Measurements from ENCODE around the gene NPHS2. TPM values are rescaled to one million over a fixed set of nuclear protein-coding genes. Genes with fewer than 3 reads are reported as not detected.

NPHS2 gene
- total RNA-seq, 1 experiment from 2014 or later, result not detected

DNA sequence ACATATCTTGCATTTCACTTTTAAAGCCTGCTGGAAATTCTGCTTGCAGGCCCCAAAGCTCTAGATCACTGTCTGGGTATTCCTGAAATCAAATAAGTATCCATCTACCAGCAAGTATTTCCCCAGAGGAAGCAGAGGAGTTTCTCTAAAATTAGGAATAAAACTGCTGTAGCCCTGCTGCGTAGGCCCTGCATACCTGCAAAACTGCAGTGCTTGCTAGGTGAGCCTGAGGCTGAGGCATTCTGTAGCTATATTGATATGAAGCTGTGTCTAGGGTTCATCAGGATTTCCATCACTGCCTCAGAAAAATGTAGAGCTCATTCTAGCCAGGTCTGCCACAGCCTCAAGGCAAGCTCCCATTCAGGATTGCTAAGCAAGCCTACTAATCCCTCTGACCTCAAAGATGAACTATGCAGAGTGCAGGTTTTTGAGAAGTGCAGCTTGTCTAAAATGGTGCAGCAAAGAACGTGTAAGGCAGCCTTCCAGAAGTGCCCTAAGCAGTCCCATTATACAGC lies 28.7 kb downstream of the NPHS2 start:
- no peak overlapping the region for H3K27ac ChIP-seq
- no peaks in the 10 kb centered on the region for H3K79me2 ChIP-seq (ENCODE audit: low read depth)
- H4K20me1 ChIP-seq (ENCODE audit: insufficient read depth), result no peaks in the 10 kb centered on the region
- H3K27me3 ChIP-seq (ENCODE audit: insufficient read depth, low read depth), result no peaks in the 10 kb centered on the region
- H3K36me3 ChIP-seq (ENCODE audit: low read depth), result no peaks in the 10 kb centered on the region
- no peak overlapping the region; the same call in 1 of the 2 replicates for H2AFZ ChIP-seq
- H3K9me2 ChIP-seq (ENCODE audit: insufficient read depth), result no peaks in the 10 kb centered on the region
- ChIA-PET CTCF (interaction anchor here (0.6 kb wide), 2 partner anchors 36 to 477 kb away, joined by 10 to 12 read pairs; no protein-coding TSS in a partner anchor), POLR2A (ENCODE audit: unreplicated experiment) (no interaction called here)
- H3K4me2 ChIP-seq, result no peak overlapping the region
- DNase-seq, result no peak
- TF ChIP-seq, protein P1, sequence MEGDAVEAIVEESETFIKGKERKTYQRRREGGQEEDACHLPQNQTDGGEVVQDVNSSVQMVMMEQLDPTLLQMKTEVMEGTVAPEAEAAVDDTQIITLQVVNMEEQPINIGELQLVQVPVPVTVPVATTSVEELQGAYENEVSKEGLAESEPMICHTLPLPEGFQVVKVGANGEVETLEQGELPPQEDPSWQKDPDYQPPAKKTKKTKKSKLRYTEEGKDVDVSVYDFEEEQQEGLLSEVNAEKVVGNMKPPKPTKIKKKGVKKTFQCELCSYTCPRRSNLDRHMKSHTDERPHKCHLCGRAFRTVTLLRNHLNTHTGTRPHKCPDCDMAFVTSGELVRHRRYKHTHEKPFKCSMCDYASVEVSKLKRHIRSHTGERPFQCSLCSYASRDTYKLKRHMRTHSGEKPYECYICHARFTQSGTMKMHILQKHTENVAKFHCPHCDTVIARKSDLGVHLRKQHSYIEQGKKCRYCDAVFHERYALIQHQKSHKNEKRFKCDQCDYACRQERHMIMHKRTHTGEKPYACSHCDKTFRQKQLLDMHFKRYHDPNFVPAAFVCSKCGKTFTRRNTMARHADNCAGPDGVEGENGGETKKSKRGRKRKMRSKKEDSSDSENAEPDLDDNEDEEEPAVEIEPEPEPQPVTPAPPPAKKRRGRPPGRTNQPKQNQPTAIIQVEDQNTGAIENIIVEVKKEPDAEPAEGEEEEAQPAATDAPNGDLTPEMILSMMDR (conservative IDR thresholded peaks at IDR 0.05), result no peak
- TF ChIP-seq EZH2 (IDR thresholded peaks at IDR 0.05; ENCODE audit: low read depth), result no peak
- H3K4me1 ChIP-seq (replicated peaks; ENCODE audit: insufficient read depth), result peaks cover 24% of the 10 kb centered on the region
- intact Hi-C loops (cut with micrococcal nuclease; ENCODE audit: unreplicated experiment), result no loop called here
- no peak overlapping the region for H3K4me3 ChIP-seq
- H3F3A ChIP-seq (ENCODE audit: insufficient read depth, low read depth), result peaks cover 9% of the 10 kb centered on the region; the same call in 1 of the 2 replicates
- no TSS peak for BruUV-seq (replicated peaks)
- no peaks in the 10 kb centered on the region for H3K9me3 ChIP-seq (ENCODE audit: insufficient read depth, low read depth)

- Histone ChIP-seq H3K4me1 (replicated peaks; ENCODE audit: insufficient read depth) (peaks cover 11% of the 10 kb centered on the region), H3F3A (ENCODE audit: insufficient read depth, low read depth) (peaks cover under 1% of the 10 kb centered on the region; the same call in 1 of the 2 replicates), H3K9me2 (ENCODE audit: insufficient read depth) (no peaks in the 10 kb centered on the region), H3K27me3 (ENCODE audit: insufficient read depth, low read depth) (no peaks in the 10 kb centered on the region), H3K36me3 (ENCODE audit: low read depth) (no peaks in the 10 kb centered on the region), H3K9me3 (ENCODE audit: insufficient read depth, low read depth) (no peaks in the 10 kb centered on the region), H3K4me3 (no peak overlapping the region), H3K79me2 (ENCODE audit: low read depth) (no peaks in the 10 kb centered on the region), H3K27ac (no peak overlapping the region), H4K20me1 (ENCODE audit: insufficient read depth) (no peaks in the 10 kb centered on the region), H2AFZ (no peak overlapping the region), H3K4me2 (no peak overlapping the region)
- BruUV-seq (replicated peaks), result no TSS peak
- ChIA-PET CTCF (no interaction called here), POLR2A (ENCODE audit: unreplicated experiment) (no interaction called here)
- no peak for TF ChIP-seq EZH2 (IDR thresholded peaks at IDR 0.05; ENCODE audit: low read depth)
- TF ChIP-seq, protein P1 (conservative IDR thresholded peaks at IDR 0.05), result no peak
- intact Hi-C loops (cut with micrococcal nuclease; ENCODE audit: unreplicated experiment), result no loop called here
- DNase-seq, result no peak
These were observed 30.4 kb downstream of the NPHS2 start for GRCh38 chr1:179545321-179545720.

DNA sequence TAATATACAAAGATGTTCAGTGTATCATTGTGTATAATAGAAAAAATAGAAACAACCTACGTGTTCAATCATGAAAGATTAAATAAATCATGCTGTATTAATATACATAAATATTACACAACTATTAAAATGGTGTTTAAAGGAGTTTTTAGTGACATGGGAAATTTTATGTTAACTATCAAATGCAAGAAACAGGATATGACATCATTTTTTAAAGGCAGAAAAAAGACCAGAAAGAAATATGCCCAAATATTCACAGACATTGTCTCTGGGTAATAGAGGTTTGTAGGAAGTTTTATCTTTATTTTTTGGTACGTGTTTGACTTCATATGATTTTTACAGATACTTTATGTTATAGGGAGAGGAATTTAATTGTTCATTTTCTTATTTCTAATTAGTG lies 34.0 kb downstream of the NPHS2 start:
- DNase-seq, result no peak

More for the DNA sequence above, 34.0 kb downstream of the NPHS2 start:
- H3K79me2 ChIP-seq (ENCODE audit: low read depth), result no peaks in the 10 kb centered on the region
- no peaks in the 10 kb centered on the region for H3K27me3 ChIP-seq (ENCODE audit: insufficient read depth, low read depth)
- H2AFZ ChIP-seq, result no peak overlapping the region
- H3K27ac ChIP-seq, result no peak overlapping the region
- CTCF ChIA-PET, result no interaction called here
- no peaks in the 10 kb centered on the region for H3K9me2 ChIP-seq (ENCODE audit: insufficient read depth)
- no peaks in the 10 kb centered on the region for H3K4me1 ChIP-seq (replicated peaks; ENCODE audit: insufficient read depth)
- intact Hi-C loops (cut with micrococcal nuclease; ENCODE audit: unreplicated experiment), result no loop called here
- POLR2A ChIA-PET (ENCODE audit: unreplicated experiment), result no interaction called here
- H3K9me3 ChIP-seq (ENCODE audit: insufficient read depth, low read depth), result no peaks in the 10 kb centered on the region
- no peak overlapping the region for H3K4me3 ChIP-seq
- H3F3A ChIP-seq (ENCODE audit: insufficient read depth, low read depth), result no peaks in the 10 kb centered on the region
- no TSS peak for BruUV-seq (replicated peaks)
- TF ChIP-seq, protein P1 (conservative IDR thresholded peaks at IDR 0.05), result no peak
- no peak for TF ChIP-seq EZH2 (IDR thresholded peaks at IDR 0.05; ENCODE audit: low read depth)
- no peak overlapping the region for H3K4me2 ChIP-seq
- H4K20me1 ChIP-seq (ENCODE audit: insufficient read depth), result no peaks in the 10 kb centered on the region
- no peaks in the 10 kb centered on the region for H3K36me3 ChIP-seq (ENCODE audit: low read depth)
